GM21526 (cell line): ENCODE measurements around the gene RPS5.
"Not testable (repeated sequence)": the region's sequence is repeated elsewhere in the genome, so short reads cannot be mapped to it uniquely, and the experiment has no call there.

ENCODE experiments used
- ATAC-seq: cut with Tn5 transposase; IDR thresholded peaks from one replicate; pipeline ENCODE4 v1.9.1; 2021; ENCODE audit warnings: moderate library complexity; ENCODE audit not compliant: unreplicated experiment, low FRiP score

Gene RPS5

GRCh38 chr19:58386576-58387337 lies at the start of gene RPS5:
Gene RPS5 (plus strand): TSS chr19:58387269. CDS start chr19:58388138, 869 bp downstream.
- peak; percentile 74 for ATAC-seq

- ATAC-seq = no peak
Measured at GRCh38 chr19:58338336-58338735, 48.7 kb upstream of the RPS5 start.

GRCh38 chr19:58338825-58339558 lies 48.1 kb upstream of the RPS5 start:
- no peak for ATAC-seq

DNA sequence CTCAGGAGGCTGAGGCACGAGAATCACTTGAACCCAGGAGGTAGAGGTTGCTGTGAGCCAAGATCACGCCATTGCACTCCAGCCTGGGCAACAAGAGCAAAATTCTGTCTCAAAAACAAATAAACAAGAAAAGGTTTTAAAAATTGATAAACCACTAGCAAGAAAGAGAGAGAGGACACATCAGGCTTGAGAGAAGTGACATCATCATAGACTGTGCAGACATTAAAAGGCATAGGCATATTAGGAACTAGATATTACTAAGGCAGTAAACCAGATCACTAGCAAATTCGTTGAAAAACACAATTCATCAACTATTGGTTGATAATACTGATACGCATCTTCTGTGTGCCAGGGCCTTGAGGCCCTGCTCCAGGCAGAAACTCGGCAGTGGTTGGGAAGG lies 41.5 kb upstream of the RPS5 start:
- no peak for ATAC-seq

DNA sequence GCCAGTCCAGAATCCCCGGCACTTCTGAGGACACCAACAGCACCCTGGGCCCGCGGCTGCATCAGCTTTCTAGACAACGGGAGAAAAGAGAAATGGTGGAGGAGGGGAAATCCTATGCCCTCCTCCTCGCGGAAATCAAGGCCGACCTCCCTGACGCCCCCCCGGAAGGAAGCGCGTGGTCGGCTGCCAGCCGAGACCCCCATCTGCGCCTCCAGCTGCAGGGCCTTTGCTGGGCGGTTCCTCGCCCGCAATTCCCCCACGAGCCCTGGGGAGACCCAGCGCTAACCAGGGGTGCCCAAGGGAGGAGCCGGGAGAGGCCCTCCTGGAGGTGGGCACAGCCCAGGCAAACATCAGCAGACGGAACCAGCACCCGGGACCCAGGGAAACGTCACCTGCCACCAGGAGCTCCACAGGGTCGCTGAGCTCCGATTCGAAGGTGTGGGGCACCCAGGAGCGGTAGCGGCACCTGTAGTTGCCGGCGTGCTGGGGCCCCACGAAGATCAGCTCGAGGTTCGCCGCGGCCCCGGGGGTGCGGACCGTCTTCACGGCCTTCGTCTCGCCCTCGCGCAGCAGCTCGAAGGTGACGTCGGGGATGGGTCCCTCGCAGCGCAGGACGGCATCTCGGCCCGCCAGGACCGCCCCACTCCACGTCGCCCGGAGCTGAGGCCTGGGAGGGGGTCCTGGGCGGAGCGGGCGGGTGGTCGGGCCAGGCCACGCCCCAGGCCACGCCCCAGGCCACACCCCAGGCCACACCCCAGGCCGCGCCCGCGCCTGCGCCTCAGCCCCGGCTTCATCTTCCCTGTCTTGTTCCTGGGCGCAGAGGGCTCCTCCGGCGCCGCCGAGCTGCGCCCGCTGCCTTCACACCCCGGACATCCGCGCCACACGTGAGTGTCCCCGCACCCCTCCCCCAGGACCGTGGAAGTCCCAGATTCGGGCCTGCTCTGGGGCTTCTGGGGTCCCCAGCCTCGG lies 39.8 kb upstream of the RPS5 start:
- ATAC-seq = peak; percentile 77

DNA sequence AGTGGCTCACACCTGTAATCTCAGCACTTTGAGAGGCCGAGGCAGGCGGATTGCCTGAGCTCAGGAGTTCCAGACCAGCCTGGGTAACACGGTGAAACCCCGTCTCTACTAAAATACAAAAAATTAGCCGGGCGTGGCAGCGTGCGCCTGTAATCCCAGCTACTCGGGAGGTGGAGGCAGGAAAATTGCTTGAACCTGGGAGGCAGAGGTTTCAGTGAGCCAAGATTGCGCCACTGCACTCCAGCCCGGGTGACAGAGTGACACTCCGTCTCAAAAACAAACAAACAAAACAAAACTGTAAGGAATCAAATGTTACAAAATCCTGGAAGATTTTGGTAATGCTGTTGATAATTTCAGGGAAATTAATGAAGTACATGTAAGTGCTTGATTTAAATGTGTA lies 39.0 kb upstream of the RPS5 start:
- not testable (repeated sequence) for ATAC-seq

GRCh38 chr19:58349590-58349989 lies 37.5 kb upstream of the RPS5 start:
- no peak for ATAC-seq

GRCh38 chr19:58350001-58350861 lies 36.8 kb upstream of the RPS5 start:
- no peak for ATAC-seq

DNA sequence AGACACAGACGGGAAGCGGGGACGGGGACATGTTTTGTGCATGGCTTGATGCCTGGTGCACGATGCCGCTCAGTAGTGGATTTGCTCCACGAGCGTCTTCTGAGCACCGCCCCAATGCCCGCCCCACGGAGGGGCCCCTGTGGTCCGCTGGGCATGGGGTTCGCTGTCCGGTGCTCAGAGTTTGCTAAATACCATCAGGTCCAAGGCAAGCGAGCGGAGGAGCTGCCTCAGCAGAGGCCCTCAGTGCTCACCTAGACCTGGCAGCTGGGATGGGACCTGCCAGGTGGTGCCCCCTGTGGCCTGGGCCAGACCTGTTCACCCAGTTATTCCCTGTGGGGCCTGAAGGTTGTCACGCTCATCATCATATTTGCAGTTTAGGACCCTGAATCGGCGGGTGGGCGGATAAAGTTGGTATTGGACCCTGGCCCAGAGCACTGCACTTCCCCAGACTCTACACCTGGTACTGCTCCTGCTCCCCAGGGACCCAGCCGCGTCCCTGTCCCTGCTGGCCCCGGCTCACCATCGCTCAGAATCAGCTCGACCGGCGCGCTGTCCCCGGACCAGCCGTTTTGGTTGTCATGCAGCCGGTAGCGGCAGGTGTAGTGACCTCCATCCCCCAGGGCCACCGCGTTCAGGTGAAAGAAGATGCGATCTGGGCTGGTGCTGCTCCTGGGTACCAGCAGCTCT lies 36.1 kb upstream of the RPS5 start:
- no peak for ATAC-seq

DNA sequence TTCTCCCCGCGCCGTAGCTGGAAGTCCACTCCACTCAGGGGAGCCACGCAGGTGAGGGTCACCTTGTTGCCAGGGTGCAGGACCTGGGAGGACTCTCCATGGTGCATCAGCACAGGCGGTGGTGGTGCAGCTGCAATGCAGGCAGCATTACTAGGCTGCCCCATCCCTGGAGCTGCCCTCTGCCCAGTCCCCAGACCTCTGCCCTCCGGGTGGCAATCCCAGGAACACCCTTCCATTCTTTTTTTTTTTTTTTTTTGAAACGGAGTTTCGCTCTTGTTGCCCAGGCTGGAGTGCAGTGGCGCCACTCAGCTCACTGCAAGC lies 35.6 kb upstream of the RPS5 start:
- no peak for ATAC-seq

- no peak for ATAC-seq
Measured at GRCh38 chr19:58351990-58352755, 34.9 kb upstream of the RPS5 start.

- ATAC-seq = no peak
Measured at GRCh38 chr19:58352760-58353671, 34.1 kb upstream of the RPS5 start, which contains the start of gene A1BG. Gene A1BG (minus strand): TSS chr19:58353492. CDS start chr19:58353437, 55 bp downstream.

GRCh38 chr19:58353717-58354477 lies 33.2 kb upstream of the RPS5 start:
- ATAC-seq = no peak

DNA sequence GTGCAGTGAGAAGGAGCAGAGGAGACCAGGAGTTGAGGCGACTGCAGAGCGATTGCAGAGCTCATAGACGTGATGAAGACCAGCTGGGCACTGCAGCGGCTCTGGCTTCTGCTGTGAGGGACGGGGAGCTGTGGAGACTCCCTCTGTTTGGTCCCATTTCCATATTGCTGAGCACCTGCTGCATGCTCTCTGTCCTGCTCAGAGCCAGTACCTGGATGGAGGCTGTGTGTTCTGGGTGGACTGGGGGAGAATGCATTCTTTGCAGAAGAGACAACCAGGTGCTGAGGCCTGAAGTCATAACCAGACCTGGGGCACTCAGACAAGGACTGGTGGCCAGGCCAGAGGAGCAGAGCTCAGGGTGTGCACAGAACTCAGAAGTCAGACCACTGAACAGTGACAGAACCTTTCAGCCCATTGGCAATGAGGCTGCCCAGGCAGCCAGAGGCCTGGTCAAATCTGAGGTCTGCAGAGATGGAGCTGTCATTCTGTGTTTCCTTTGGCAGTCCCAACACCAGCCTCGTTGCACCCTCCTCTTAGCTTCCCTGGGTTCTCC lies 32.5 kb upstream of the RPS5 start:
- no peak for ATAC-seq

DNA sequence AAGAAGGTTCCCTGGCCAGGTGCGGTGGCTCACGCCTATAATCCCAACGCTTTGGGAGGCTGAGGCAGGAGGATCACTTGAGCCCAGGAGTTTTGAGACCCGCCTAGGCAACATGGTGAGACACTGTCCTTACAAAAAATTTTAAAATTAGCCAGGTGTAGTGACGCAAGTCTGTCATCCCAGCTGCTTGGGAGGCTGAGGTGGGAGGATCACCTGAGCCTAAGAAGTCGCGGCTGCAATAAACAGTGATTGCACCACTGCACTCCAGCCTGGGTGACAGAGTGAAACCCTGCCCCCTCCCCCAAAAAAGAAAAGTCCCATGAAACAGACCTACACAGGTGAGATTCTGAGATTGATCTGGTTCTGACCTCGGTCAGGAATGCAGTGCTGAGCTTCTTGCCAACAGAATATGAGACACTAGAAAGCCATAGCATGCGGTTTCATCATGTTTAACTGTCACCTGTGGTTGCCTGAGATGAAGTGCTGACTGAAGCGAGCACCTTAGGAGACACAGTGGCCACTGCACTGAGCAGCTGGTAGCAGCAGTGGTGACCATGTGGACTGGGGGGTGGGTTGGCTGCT lies 31.8 kb upstream of the RPS5 start:
- ATAC-seq = no peak
